K562 (cell line): ENCODE results near the gene SLC8A1. TPM values are rescaled to one million over a fixed set of nuclear protein-coding genes. Genes with fewer than 3 reads are reported as not detected.

Experiments
- ATAC-seq: fragments of 200-7000 bp; cut with Tn5 transposase; 3 replicates; pipeline ENCODE4 v1.9.1; 2020; ENCODE audit warnings: moderate library complexity
- BruUV-seq: library from RNA; stranded (reverse); fragments of 400-500 nt; replicated peaks from 2 replicates; lab custom pipeline; 2021; lab: Mats Ljungman, UMichigan
- CTCF ChIA-PET: fragments of 300-600 bp; formaldehyde crosslinking; extraction: SDS; loops from one replicate; lab custom pipeline; 2021; ENCODE audit warnings: low intra/inter-chr PET ratio; lab: Yijun Ruan, JAX
- POLR2A ChIA-PET: fragments of 300-600, 350-650 bp; sonication (Branson Sonifier 250); formaldehyde crosslinking; extraction: SDS; loops from one replicate; lab custom pipeline; 2021; ENCODE audit warnings: antibody characterized with exemption, inconsistent platforms; lab: Yijun Ruan, JAX
- DNase-seq, 4 experiments: peaks; one replicate each; pipeline versions ENCODE4 v3.0.0 to v3.0.0-alpha.2; 2011 to 2018; ENCODE audit warnings: low spot score in 3 of 4, mixed read lengths in 3 of 4; ENCODE audit errors: extremely low read depth in 1 of 4
- FAIRE-seq: peaks from 2 replicates; lab custom pipeline; 2011; peaks lifted over from hg19 to GRCh38; lab: Jason Lieb, UNC
- H2AFZ ChIP-seq: 2 replicates; pipeline ENCODE4 v1.6.0; 2011; ENCODE audit warnings: low read depth, low read length, control low read depth, inconsistent platforms
- H3K27ac ChIP-seq: fragments of 200-600 bp; 3 replicates; pipeline ENCODE4 v1.8.0; 2011; ENCODE audit warnings: low read depth, mild to moderate bottlenecking, control low read depth, inconsistent platforms, low read length, moderate library complexity, mixed read lengths; ENCODE audit errors: extremely low read depth
- H3K27me3 ChIP-seq, 2 experiments: fragments of 300-600 bp in 1 of 2; 2 replicates in 1 of 2; 3 replicates in 1 of 2; pipeline versions ENCODE4 v1.6.0 to v1.8.0; 2011; ENCODE audit warnings: inconsistent platforms in 2 of 2, low read length in 2 of 2, mild to moderate bottlenecking in 1 of 2, mixed read lengths in 1 of 2, moderate library complexity in 1 of 2; ENCODE audit not compliant: control insufficient read depth in 2 of 2, insufficient read depth in 2 of 2
- H3K36me3 ChIP-seq: fragments of 300-600 bp; 3 replicates; pipeline ENCODE4 v1.8.0; 2011; ENCODE audit warnings: mild to moderate bottlenecking, low read length, inconsistent platforms; ENCODE audit not compliant: control insufficient read depth, insufficient read depth
- H3K4me1 ChIP-seq, 2 experiments: fragments of 200-600 bp in 1 of 2; replicated peaks in 1 of 2; 2 replicates in 1 of 2; 3 replicates in 1 of 2; pipeline versions ENCODE4 v1.5.1 to v1.8.0; 2011; ENCODE audit warnings: inconsistent platforms in 2 of 2, low read length in 2 of 2, mild to moderate bottlenecking in 1 of 2, mixed read lengths in 1 of 2, moderate library complexity in 1 of 2; ENCODE audit not compliant: control insufficient read depth in 2 of 2, insufficient read depth in 2 of 2
- H3K4me2 ChIP-seq: 2 replicates; pipeline ENCODE4 v1.6.1; 2011; ENCODE audit warnings: low read length, control low read depth, inconsistent platforms, mixed read lengths; ENCODE audit not compliant: insufficient read depth
- H3K4me3 ChIP-seq: fragments of 200-600 bp; sonication (generic), shearing (Covaris generic); 2 replicates; pipeline ENCODE4 v1.5.1; 2016; ENCODE audit warnings: control low read depth, inconsistent platforms
- H3K79me2 ChIP-seq: fragments of 200-600 bp; 3 replicates; pipeline ENCODE4 v1.8.0; 2011; ENCODE audit warnings: low read length, inconsistent platforms; ENCODE audit not compliant: control insufficient read depth, insufficient read depth
- H3K9ac ChIP-seq, 2 experiments: 2 replicates each; pipeline versions ENCODE4 v1.6.0 to v1.6.1; 2011; ENCODE audit warnings: low read depth in 2 of 2, low read length in 2 of 2, control low read depth in 1 of 2, inconsistent platforms in 1 of 2, mild to moderate bottlenecking in 1 of 2, mixed read lengths in 1 of 2; ENCODE audit not compliant: insufficient read depth in 1 of 2
- H3K9me1 ChIP-seq: one replicate; pipeline ENCODE4 v1.6.0; 2011; ENCODE audit warnings: inconsistent platforms, mild to moderate bottlenecking, low read length, moderate library complexity; ENCODE audit not compliant: control insufficient read depth, insufficient read depth
- H3K9me3 ChIP-seq: replicated peaks from 2 replicates; pipeline ENCODE4 v1.5.1; 2011; ENCODE audit warnings: low read depth, low read length, inconsistent platforms; ENCODE audit not compliant: control insufficient read depth, insufficient read depth
- H4K20me1 ChIP-seq: replicated peaks from 2 replicates; pipeline ENCODE4 v1.6.1; 2011; ENCODE audit warnings: low read length, inconsistent platforms, mixed read lengths; ENCODE audit not compliant: control insufficient read depth, insufficient read depth
- FIP1L1 ChIP-seq: fragments of 200-400 bp; formaldehyde crosslinking; IDR thresholded peaks from 2 replicates; pipeline ENCODE4 v1.6.1; 2018; ENCODE audit warnings: mild to moderate bottlenecking, low read depth, low read length; ENCODE audit not compliant: poor library complexity, severe bottlenecking
- HDAC2 ChIP-seq: fragments of 450-650 bp; IDR thresholded peaks from 2 replicates; pipeline ENCODE4 v1.6.1; 2016; ENCODE audit warnings: mild to moderate bottlenecking
- HMG20B ChIP-seq: fragments of 250-450 bp; sonication (Bioruptor Pico); IDR thresholded peaks from 2 replicates; pipeline ENCODE4 v1.5.0; 2021; ENCODE audit warnings: mild to moderate bottlenecking
- KLF13 ChIP-seq: fragments of 450-650 bp; IDR thresholded peaks from 2 replicates; pipeline ENCODE4 v1.6.1; 2016; ENCODE audit warnings: missing genetic modification characterization, low read depth, mild to moderate bottlenecking, missing compliant biosample characterization, moderate library complexity, borderline replicate concordance
- KLF16 ChIP-seq: IDR thresholded peaks from 2 replicates; pipeline ENCODE4 v1.6.1; 2016; ENCODE audit warnings: antibody characterized with exemption
- NFIC ChIP-seq: fragments of 450-650 bp; IDR thresholded peaks from 2 replicates; pipeline ENCODE4 v1.6.1; 2017; ENCODE audit warnings: mild to moderate bottlenecking, inconsistent platforms
- PCBP2 ChIP-seq: fragments of 200-400 bp; formaldehyde crosslinking; IDR thresholded peaks from 2 replicates; pipeline ENCODE4 v1.6.1; 2018; ENCODE audit warnings: low read length, low read depth, mild to moderate bottlenecking, moderate library complexity; ENCODE audit not compliant: poor library complexity, severe bottlenecking
- SAFB2 ChIP-seq: fragments of 200-400 bp; formaldehyde crosslinking; IDR thresholded peaks from 2 replicates; pipeline ENCODE4 v1.6.1; 2018; ENCODE audit warnings: borderline replicate concordance, low read length, low read depth, moderate library complexity; ENCODE audit not compliant: severe bottlenecking
- TFAM ChIP-seq: fragments of 250-450 bp; sonication (Bioruptor Pico); conservative IDR thresholded peaks from 2 replicates; pipeline ENCODE4 v1.5.0; 2021; ENCODE audit warnings: mild to moderate bottlenecking, moderate library complexity
- ZNF134 ChIP-seq: fragments of 250-450 bp; sonication (Bioruptor Pico); conservative IDR thresholded peaks from 2 replicates; pipeline ENCODE4 v1.4.0; 2020
- ZNF197 ChIP-seq: fragments of 200-800 bp; sonication (Bioruptor generic); IDR thresholded peaks from 2 replicates; pipeline ENCODE4 v1.6.1; 2016; ENCODE audit warnings: low read depth, missing genetic modification characterization, missing compliant biosample characterization
- ZNF263 ChIP-seq: sonication (generic); formaldehyde crosslinking; IDR thresholded peaks from 2 replicates; pipeline ENCODE4 v1.8.0; 2022; ENCODE audit warnings: mild to moderate bottlenecking, missing genetic modification reagents, borderline replicate concordance
- ZNF699 ChIP-seq: fragments of 250-450 bp; sonication (Bioruptor Pico); IDR thresholded peaks from 2 replicates; pipeline ENCODE4 v1.8.0; 2021; ENCODE audit warnings: mild to moderate bottlenecking, moderate library complexity; ENCODE audit not compliant: insufficient replicate concordance
- WGBS: fragments of 100-300 bp; shearing (Covaris generic); methylation state at CpG from one replicate; pipeline ENCODE4 v1.1.6; 2016; ENCODE audit warnings: low coverage, mixed read lengths; ENCODE audit not compliant: insufficient coverage; ENCODE audit errors: missing lambda C conversion rate; 5-methylcytosine and 5-hydroxymethylcytosine counted together
- in situ Hi-C: fragments of 300-500 bp; cut with MboI; formaldehyde crosslinking; loops from 4 replicates; pipeline ENCODE4 v1.15.0; 2018; ENCODE audit warnings: inconsistent platforms, mixed read lengths
- intact Hi-C: fragments of 100-400 bp; cut with micrococcal nuclease; formaldehyde crosslinking; loops from 2 replicates; pipeline ENCODE4 v1.14.2; 2022
- polyA plus RNA-seq, 8 experiments: library from polyadenylated mRNA; depleted of rRNA in 4 of 8; stranded (reverse) in 5 of 8; unstranded in 3 of 8; fragments of >200 nt; fragmentation: Nextera tagmentation in 2 of 8; fragmentation: Illumina TruSeq in 1 of 8; extraction: Ambion mirVana in 2 of 8; extraction: Trizol in 1 of 8; gene quantifications; 2 replicates each; pipeline versions ENCODE4 v1.2.1 to v1.2.3, GENCODE V29; 2011 to 2014; ENCODE audit warnings: inconsistent platforms in 1 of 8, missing spikeins in 1 of 8
- total RNA-seq, 7 experiments: library from RNA; depleted of rRNA in 6 of 7; stranded (reverse); fragments of >200 nt in 6 of 7; fragmentation: Illumina TruSeq in 2 of 7; extraction: Trizol in 2 of 7; gene quantifications; 2 replicates each; pipeline versions ENCODE4 v1.2.1 to v1.2.3, GENCODE V29; 2011 to 2021; ENCODE audit warnings: low replicate concordance in 1 of 7
- TF ChIP-seq, protein P1 (sequence below): fragments of 450-650 bp; IDR thresholded peaks from 2 replicates; pipeline ENCODE4 v1.6.1; 2017; ENCODE audit warnings: antibody characterized with exemption
- TF ChIP-seq, protein P2 (sequence below): sonication (generic); formaldehyde crosslinking; IDR thresholded peaks from 2 replicates; pipeline ENCODE4 v1.8.1; 2023; ENCODE audit warnings: mild to moderate bottlenecking, missing genetic modification reagents, moderate library complexity
- TF ChIP-seq, protein P3 (sequence below): fragments of 450-650 bp; IDR thresholded peaks from 2 replicates; pipeline ENCODE4 v1.6.1; 2016; ENCODE audit warnings: missing biosample characterization, missing genetic modification characterization
- TF ChIP-seq, protein P4 (sequence below): fragments of 450-650 bp; formaldehyde crosslinking; IDR thresholded peaks from 2 replicates; pipeline ENCODE4 v1.4.0; 2022; ENCODE audit warnings: mild to moderate bottlenecking, moderate library complexity

Gene SLC8A1
- total and polyA plus RNA-seq, 9 of the 15 experiments (the other 6 are each of a cell fraction or from before 2014, with no cell fraction given) = not detected

DNA sequence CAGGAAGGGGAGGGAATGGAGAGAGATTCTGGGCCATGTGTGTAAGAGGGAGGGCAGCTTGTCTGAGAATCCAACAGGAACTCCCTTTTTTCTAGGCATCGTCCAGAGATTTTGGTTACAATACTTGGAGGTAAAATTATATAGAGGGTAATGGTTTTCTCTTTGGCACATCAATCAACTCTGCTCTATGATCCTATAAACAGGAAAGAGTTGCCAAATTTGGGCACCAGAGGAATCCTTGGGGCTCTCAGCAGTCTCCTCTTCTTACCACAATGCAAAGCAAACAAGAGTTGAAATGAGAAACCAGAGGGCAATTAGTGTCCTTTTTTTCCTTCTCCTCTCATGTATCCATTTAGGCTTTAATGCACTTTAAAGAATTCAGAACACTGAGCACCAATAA, 243.4 kb downstream of the SLC8A1 start (continued):
- TF ChIP-seq ZNF134 (CRISPR knock-in tag) (no peak), FIP1L1 (no peak)
- TF ChIP-seq, protein P1, sequence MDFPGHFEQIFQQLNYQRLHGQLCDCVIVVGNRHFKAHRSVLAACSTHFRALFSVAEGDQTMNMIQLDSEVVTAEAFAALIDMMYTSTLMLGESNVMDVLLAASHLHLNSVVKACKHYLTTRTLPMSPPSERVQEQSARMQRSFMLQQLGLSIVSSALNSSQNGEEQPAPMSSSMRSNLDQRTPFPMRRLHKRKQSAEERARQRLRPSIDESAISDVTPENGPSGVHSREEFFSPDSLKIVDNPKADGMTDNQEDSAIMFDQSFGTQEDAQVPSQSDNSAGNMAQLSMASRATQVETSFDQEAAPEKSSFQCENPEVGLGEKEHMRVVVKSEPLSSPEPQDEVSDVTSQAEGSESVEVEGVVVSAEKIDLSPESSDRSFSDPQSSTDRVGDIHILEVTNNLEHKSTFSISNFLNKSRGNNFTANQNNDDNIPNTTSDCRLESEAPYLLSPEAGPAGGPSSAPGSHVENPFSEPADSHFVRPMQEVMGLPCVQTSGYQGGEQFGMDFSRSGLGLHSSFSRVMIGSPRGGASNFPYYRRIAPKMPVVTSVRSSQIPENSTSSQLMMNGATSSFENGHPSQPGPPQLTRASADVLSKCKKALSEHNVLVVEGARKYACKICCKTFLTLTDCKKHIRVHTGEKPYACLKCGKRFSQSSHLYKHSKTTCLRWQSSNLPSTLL = no peak

DNA sequence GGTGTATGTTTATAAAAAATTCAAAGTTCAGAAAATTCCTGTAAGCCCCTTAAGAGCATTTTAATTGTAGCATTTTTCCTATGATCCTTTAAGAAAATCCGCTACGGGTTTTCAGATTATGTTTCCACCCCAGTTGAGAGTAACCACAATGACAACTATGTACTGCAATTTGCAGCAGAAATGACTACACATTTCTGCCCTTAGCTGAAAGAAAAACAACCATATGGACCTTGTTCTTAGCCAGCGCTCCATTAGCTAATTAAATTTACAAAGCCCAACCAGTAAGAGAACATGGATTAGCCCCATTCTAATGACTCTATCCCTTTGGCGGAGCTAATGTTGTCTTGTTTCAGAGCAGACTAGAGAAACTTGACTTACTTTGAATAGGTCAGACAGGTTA, 247.6 kb downstream of the SLC8A1 start:
- Histone ChIP-seq H3K27me3 (no peaks in the 10 kb centered on the region), H4K20me1 (no peaks in the 10 kb centered on the region), H3K9me3 (no peaks in the 10 kb centered on the region), H2AFZ (no peak overlapping the region), H3K27ac (no peak overlapping the region), H3K4me3 (no peak overlapping the region), H3K4me2 (no peak overlapping the region), H3K4me1 (no peaks in the 10 kb centered on the region), H3K9ac (no peak overlapping the region), H3K9me1 (no peaks in the 10 kb centered on the region), H3K36me3 (no peaks in the 10 kb centered on the region), H3K79me2 (no peaks in the 10 kb centered on the region)
- CTCF ChIA-PET = no interaction called here
- POLR2A ChIA-PET = no interaction called here
- ATAC-seq (no peak), DNase-seq (no peak), FAIRE-seq (no peak)
- intact Hi-C loops = no loop called here
- in situ Hi-C loops = no loop called here
- 0% methylated on average over 4 of the region's 4 CpGs for WGBS
- no TSS peak for BruUV-seq
- no peak for TF ChIP-seq SAFB2
- no peak for TF ChIP-seq PCBP2
- no peak for TF ChIP-seq HDAC2
- TF ChIP-seq ZNF197 (CRISPR knock-in tag) = no peak
- TF ChIP-seq, protein P2, sequence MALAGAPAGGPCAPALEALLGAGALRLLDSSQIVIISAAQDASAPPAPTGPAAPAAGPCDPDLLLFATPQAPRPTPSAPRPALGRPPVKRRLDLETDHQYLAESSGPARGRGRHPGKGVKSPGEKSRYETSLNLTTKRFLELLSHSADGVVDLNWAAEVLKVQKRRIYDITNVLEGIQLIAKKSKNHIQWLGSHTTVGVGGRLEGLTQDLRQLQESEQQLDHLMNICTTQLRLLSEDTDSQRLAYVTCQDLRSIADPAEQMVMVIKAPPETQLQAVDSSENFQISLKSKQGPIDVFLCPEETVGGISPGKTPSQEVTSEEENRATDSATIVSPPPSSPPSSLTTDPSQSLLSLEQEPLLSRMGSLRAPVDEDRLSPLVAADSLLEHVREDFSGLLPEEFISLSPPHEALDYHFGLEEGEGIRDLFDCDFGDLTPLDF = no peak
- no peak for TF ChIP-seq KLF16
- TF ChIP-seq, protein P3, sequence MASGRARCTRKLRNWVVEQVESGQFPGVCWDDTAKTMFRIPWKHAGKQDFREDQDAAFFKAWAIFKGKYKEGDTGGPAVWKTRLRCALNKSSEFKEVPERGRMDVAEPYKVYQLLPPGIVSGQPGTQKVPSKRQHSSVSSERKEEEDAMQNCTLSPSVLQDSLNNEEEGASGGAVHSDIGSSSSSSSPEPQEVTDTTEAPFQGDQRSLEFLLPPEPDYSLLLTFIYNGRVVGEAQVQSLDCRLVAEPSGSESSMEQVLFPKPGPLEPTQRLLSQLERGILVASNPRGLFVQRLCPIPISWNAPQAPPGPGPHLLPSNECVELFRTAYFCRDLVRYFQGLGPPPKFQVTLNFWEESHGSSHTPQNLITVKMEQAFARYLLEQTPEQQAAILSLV = no peak
- no peak for TF ChIP-seq ZNF699 (CRISPR knock-in tag)
- TF ChIP-seq, protein P4, sequence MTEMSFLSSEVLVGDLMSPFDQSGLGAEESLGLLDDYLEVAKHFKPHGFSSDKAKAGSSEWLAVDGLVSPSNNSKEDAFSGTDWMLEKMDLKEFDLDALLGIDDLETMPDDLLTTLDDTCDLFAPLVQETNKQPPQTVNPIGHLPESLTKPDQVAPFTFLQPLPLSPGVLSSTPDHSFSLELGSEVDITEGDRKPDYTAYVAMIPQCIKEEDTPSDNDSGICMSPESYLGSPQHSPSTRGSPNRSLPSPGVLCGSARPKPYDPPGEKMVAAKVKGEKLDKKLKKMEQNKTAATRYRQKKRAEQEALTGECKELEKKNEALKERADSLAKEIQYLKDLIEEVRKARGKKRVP (CRISPR knock-in tag) = no peak
- no peak for TF ChIP-seq ZNF263
- TF ChIP-seq KLF13 = no peak
- no peak for TF ChIP-seq NFIC
- TF ChIP-seq HMG20B = no peak
- TF ChIP-seq TFAM (CRISPR knock-in tag) = no peak
